ENCODE results near the gene NRROS. TPM values are rescaled to one million over a fixed set of nuclear protein-coding genes. Genes with fewer than 3 reads are reported as not detected.

NRROS gene
- total RNA-seq, 2 donors from 2014 or later, result 0.66 to 1.8 TPM

DNA sequence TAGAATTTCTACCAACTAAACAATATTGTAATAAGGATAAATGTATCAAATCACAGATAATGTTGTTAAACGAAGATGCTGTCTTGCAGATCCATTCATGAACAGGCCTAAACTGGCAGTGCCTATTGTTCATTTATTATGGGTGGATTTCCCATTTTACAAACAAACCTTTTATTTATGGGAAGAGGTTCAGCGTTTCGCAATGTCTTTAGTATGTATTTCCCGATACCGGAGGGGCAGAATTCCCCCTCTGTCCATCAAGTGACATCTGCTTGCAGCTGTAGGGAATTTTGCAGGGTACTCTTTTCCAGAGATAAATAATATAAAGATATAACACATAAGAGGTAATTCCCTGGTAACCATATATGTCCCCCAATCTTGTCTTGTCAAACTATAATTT lies 66.8 kb downstream of the NRROS start:
- Histone ChIP-seq H3K9me3 (no peaks in the 10 kb centered on the region), H3K4me3 (no peak overlapping the region), H3K27me3 (no peaks in the 10 kb centered on the region), H3K4me1 (peaks cover 4% of the 10 kb centered on the region), H3K27ac (no peak overlapping the region), H3K36me3 (replicated peaks in 1 of 2; ENCODE audit: insufficient read depth in 1 of 2, low read depth in 2 of 2) (no peaks in the 10 kb centered on the region)
- no peak for ATAC-seq
- 73 to 89% methylated on average over 5 of the region's 5 CpGs for WGBS, 2 donors
- intact Hi-C loops (cut with DNase I), result no loop called here
- no peak for TF ChIP-seq POLR2A (IDR thresholded peaks at IDR 0.05)
- TF ChIP-seq, protein P1, sequence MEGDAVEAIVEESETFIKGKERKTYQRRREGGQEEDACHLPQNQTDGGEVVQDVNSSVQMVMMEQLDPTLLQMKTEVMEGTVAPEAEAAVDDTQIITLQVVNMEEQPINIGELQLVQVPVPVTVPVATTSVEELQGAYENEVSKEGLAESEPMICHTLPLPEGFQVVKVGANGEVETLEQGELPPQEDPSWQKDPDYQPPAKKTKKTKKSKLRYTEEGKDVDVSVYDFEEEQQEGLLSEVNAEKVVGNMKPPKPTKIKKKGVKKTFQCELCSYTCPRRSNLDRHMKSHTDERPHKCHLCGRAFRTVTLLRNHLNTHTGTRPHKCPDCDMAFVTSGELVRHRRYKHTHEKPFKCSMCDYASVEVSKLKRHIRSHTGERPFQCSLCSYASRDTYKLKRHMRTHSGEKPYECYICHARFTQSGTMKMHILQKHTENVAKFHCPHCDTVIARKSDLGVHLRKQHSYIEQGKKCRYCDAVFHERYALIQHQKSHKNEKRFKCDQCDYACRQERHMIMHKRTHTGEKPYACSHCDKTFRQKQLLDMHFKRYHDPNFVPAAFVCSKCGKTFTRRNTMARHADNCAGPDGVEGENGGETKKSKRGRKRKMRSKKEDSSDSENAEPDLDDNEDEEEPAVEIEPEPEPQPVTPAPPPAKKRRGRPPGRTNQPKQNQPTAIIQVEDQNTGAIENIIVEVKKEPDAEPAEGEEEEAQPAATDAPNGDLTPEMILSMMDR (IDR thresholded peaks at IDR 0.05), result no peak
- no peak for DNase-seq

DNA sequence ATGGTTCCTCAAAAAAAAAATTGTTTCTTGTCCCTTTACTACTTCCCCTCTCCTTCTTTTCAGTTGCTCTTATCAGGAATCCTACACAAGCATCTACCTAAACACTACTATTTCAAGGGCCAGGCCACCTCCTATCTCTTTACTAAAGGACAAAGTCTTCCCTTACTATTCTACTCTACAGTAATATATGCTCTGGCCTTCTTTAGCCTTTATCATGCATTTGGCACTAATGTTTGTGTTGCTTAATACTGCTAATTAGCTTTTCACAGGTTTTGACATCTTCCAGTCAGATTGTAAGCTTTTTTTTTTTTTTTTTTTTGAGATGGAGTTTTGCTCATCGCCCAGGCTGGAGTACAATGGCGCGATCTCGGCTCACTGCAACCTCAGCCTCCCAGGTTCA lies 67.2 kb downstream of the NRROS start:
- intact Hi-C loops (cut with DNase I), result no loop called here
- no peak overlapping the region for H3K27ac ChIP-seq
- H3K4me3 ChIP-seq, result no peak overlapping the region
- H3K4me1 ChIP-seq, result peaks cover 7% of the 10 kb centered on the region
- no peaks in the 10 kb centered on the region for H3K9me3 ChIP-seq
- no peak for DNase-seq
- WGBS, 2 donors, result 95 to 100% methylated on average over 4 of the region's 4 CpGs
- no peaks in the 10 kb centered on the region for H3K36me3 ChIP-seq (replicated peaks in 1 of 2; ENCODE audit: insufficient read depth in 1 of 2, low read depth in 2 of 2)
- TF ChIP-seq, protein P1 (IDR thresholded peaks at IDR 0.05), result no peak
- TF ChIP-seq POLR2A (IDR thresholded peaks at IDR 0.05), result no peak
- ATAC-seq, result no peak
- no peaks in the 10 kb centered on the region for H3K27me3 ChIP-seq

DNA sequence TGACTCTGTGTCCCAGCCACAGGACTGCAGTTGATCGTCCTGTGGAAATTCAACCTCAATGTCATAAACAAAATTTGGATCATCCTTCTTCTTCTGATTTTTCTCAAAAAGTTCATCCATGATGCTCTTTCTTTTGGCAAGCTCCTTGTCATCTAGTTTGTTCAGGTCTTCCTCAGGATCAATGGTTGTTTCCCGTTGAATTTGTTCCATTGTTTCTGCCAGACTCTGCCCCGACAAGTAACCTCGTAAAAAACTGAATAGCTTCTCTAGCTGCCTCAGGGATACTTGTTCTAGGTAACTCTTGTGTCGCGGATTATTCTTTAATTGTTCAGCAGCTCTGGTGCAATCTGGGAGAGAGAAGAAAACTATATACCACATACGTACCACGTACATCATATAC lies 68.1 kb downstream of the NRROS start:
- intact Hi-C loops (cut with DNase I), result no loop called here
- ATAC-seq, result no peak
- Histone ChIP-seq H3K9me3 (no peaks in the 10 kb centered on the region), H3K27me3 (no peaks in the 10 kb centered on the region), H3K36me3 (replicated peaks in 1 of 2; ENCODE audit: insufficient read depth in 1 of 2, low read depth in 2 of 2) (no peaks in the 10 kb centered on the region), H3K4me3 (no peak overlapping the region), H3K27ac (no peak overlapping the region), H3K4me1 (peaks cover 7% of the 10 kb centered on the region)
- DNase-seq, result no peak
- TF ChIP-seq POLR2A (IDR thresholded peaks at IDR 0.05), result no peak
- TF ChIP-seq, protein P1 (IDR thresholded peaks at IDR 0.05), result no peak
- WGBS, 2 donors, result 87 to 90% methylated on average over 8 of the region's 8 CpGs

DNA sequence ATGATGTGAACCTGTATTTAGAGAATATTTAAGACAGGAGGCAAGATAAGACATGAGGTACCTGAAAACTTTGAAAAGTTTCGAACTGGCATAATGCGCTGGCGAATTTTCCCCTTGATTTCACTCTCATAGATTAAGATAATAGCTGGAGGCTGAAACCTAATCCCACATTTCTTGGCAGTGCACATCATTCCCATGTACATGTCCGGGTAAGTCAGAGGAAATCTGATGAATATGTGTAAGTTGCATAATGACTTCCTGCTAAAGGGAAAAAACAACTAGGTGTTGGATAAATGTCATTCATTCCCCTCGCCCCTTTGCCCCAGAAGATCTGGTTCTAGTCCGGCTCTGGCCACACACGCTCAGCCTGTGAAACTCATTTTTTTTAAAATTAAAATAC lies 69.0 kb downstream of the NRROS start:
- Histone ChIP-seq H3K4me3 (no peak overlapping the region), H3K9me3 (no peaks in the 10 kb centered on the region), H3K4me1 (peaks cover 14% of the 10 kb centered on the region), H3K27me3 (no peaks in the 10 kb centered on the region), H3K36me3 (replicated peaks in 1 of 2; ENCODE audit: insufficient read depth in 1 of 2, low read depth in 2 of 2) (no peaks in the 10 kb centered on the region), H3K27ac (no peak overlapping the region)
- DNase-seq (no peak), ATAC-seq (no peak)
- WGBS, 2 donors, result 74 to 79% methylated on average over 7 of the region's 7 CpGs
- intact Hi-C loops (cut with DNase I), result no loop called here
- TF ChIP-seq POLR2A (IDR thresholded peaks at IDR 0.05), result no peak
- TF ChIP-seq, protein P1 (IDR thresholded peaks at IDR 0.05), result no peak

Small RNA genes within 50 kb of the gene (small RNA-seq; reads per million reads assigned to genes)
- gene RNU6-646P, result not detected

Other genes with a start within 250 kb of the NRROS start
- gene UBXN7, start 207.3 kb upstream of the NRROS start, total RNA-seq, result 10 to 100 TPM in 1 of 2 donors, 1 to 10 TPM in 1; 8.6 to 11.2 TPM
- 1 to 10 TPM; 7.0 to 8.9 TPM for gene RNF168, start 135.9 kb upstream of the NRROS start, total RNA-seq
- not detected for gene SMCO1, start 124.3 kb upstream of the NRROS start, total RNA-seq
- gene WDR53, start 71.1 kb upstream of the NRROS start, total RNA-seq, result 1 to 10 TPM in 1 of 2 donors, under 1 TPM in 1; 0.66 to 4.2 TPM
- gene FBXO45, start 71.0 kb upstream of the NRROS start, total RNA-seq, result 1 to 10 TPM; 1.3 to 4.4 TPM
- gene CEP19, start 72.6 kb downstream of the NRROS start, total RNA-seq, result under 1 TPM in 1 of 2 donors, not detected in 1; 0.78 TPM
- 10 to 100 TPM; 16.6 to 41.5 TPM for gene PIGX, start 72.7 kb downstream of the NRROS start, total RNA-seq
- 10 to 100 TPM; 27.5 to 28.3 TPM for gene PAK2, start 100.2 kb downstream of the NRROS start, total RNA-seq
- 10 to 100 TPM; 13.2 to 46.8 TPM for gene SENP5, start 228.2 kb downstream of the NRROS start, total RNA-seq

Data from body of pancreas (tissue), 4 donors.